Measurements from ENCODE around the gene STX8.

GRCh38 chr17:9468937-9469336 lies 106.7 kb downstream of the STX8 start:
- TF ChIP-seq POLR2AphosphoS5 (IDR thresholded peaks at IDR 0.05) = no peak
- TF ChIP-seq CTCF (IDR thresholded peaks at IDR 0.05) = no peak
- TF ChIP-seq POLR2A (IDR thresholded peaks at IDR 0.05) = no peak

All from stomach (tissue), 4 donors.